Measurements from ENCODE around the gene DCBLD1.

The DCBLD1 gene

GRCh38 chr6:117469356-117469755 is 13.1 kb upstream of the DCBLD1 start:
- POLR2A ChIA-PET = no interaction called here
- CTCF ChIA-PET = interaction anchor here (0.9 kb wide), 2 partner anchors 21 to 87 kb away, joined by 3 to 4 read pairs; no protein-coding TSS in a partner anchor

GRCh38 chr6:117469791-117470190 is 12.7 kb upstream of the DCBLD1 start:
- Histone ChIP-seq H3K4me3 (ENCODE audit: low read depth, low read length) (no peak overlapping the region), H3K9me3 (ENCODE audit: control insufficient read depth, insufficient read depth, low read depth, low read length) (no peaks in the 10 kb centered on the region), H3K4me1 (ENCODE audit: control insufficient read depth, insufficient read depth, low read length) (no peaks in the 10 kb centered on the region), H3K36me3 (ENCODE audit: control insufficient read depth in 2 of 2, insufficient read depth in 1 of 2, low read length in 2 of 2) (no peaks in the 10 kb centered on the region), H3K27ac (ENCODE audit: extremely low read depth, low read depth, low read length) (no peak overlapping the region)
- TF ChIP-seq HOXD13 (CRISPR knock-in tag; IDR thresholded peaks at IDR 0.05; ENCODE audit: borderline replicate concordance) (no peak), WT1 (tag by site-specific recombination; IDR thresholded peaks at IDR 0.05) (no peak), ZNF280D (tag by site-specific recombination; IDR thresholded peaks at IDR 0.05) (no peak), ZNF561 (tag by site-specific recombination; IDR thresholded peaks at IDR 0.05; ENCODE audit: borderline replicate concordance) (no peak), IKZF3 (tag by site-specific recombination; IDR thresholded peaks at IDR 0.05) (no peak), YY1 (tag by site-specific recombination; IDR thresholded peaks at IDR 0.05) (no peak), ZNF221 (tag by site-specific recombination; IDR thresholded peaks at IDR 0.05; ENCODE audit: borderline replicate concordance) (no peak), ZNF341 (tag by site-specific recombination; IDR thresholded peaks at IDR 0.05; ENCODE audit: low read depth) (no peak), ZNF391 (tag by site-specific recombination; IDR thresholded peaks at IDR 0.05; ENCODE audit: borderline replicate concordance, low read depth) (no peak), ZNF645 (tag by site-specific recombination; IDR thresholded peaks at IDR 0.05) (no peak), ZIC2 (tag by site-specific recombination; IDR thresholded peaks at IDR 0.05) (no peak), PRDM6 (tag by site-specific recombination; IDR thresholded peaks at IDR 0.05) (no peak), ZEB2 (tag by site-specific recombination; IDR thresholded peaks at IDR 0.05) (no peak)
- CTCF ChIA-PET = no interaction called here
- POLR2A ChIA-PET = no interaction called here

More at GRCh38 chr6:117469356-117469755, 13.1 kb upstream of the DCBLD1 start:
- no peaks in the 10 kb centered on the region for H3K9me3 ChIP-seq (ENCODE audit: control insufficient read depth, insufficient read depth, low read depth, low read length)
- no peak overlapping the region for H3K4me3 ChIP-seq (ENCODE audit: low read depth, low read length)
- TF ChIP-seq HOXC10 (CRISPR knock-in tag; IDR thresholded peaks at IDR 0.05) = no peak
- TF ChIP-seq ZNF623 (tag by site-specific recombination; IDR thresholded peaks at IDR 0.05) = no peak
- no peak for TF ChIP-seq KLF10 (tag by site-specific recombination; IDR thresholded peaks at IDR 0.05)
- TF ChIP-seq ZNF692 (tag by site-specific recombination; IDR thresholded peaks at IDR 0.05) = no peak
- no peak for TF ChIP-seq ZNF324 (tag by site-specific recombination; IDR thresholded peaks at IDR 0.05)
- no peak for TF ChIP-seq ZSCAN16 (tag by site-specific recombination; IDR thresholded peaks at IDR 0.05)
- no peak for TF ChIP-seq ZXDB (tag by site-specific recombination; IDR thresholded peaks at IDR 0.05)
- TF ChIP-seq ELK4 (IDR thresholded peaks at IDR 0.05; ENCODE audit: borderline replicate concordance, low read depth, low read length) = no peak
- TF ChIP-seq ZNF449 (tag by site-specific recombination; IDR thresholded peaks at IDR 0.05) = no peak
- TF ChIP-seq ZNF585B (tag by site-specific recombination; IDR thresholded peaks at IDR 0.05) = no peak
- TF ChIP-seq GLIS2 (tag by site-specific recombination; IDR thresholded peaks at IDR 0.05) = no peak
- TF ChIP-seq IKZF3 (tag by site-specific recombination; IDR thresholded peaks at IDR 0.05) = no peak
- no peaks in the 10 kb centered on the region for H3K4me1 ChIP-seq (ENCODE audit: control insufficient read depth, insufficient read depth, low read length)
- H3K36me3 ChIP-seq (ENCODE audit: control insufficient read depth in 2 of 2, insufficient read depth in 1 of 2, low read length in 2 of 2) = no peaks in the 10 kb centered on the region
- H3K27ac ChIP-seq (ENCODE audit: extremely low read depth, low read depth, low read length) = no peak overlapping the region
